WTC11 (cell line): Measurements from ENCODE around the gene MNT.

Experiments used
- E2F4 ChIP-seq: sonication (generic); formaldehyde crosslinking; IDR thresholded peaks from 2 replicates; pipeline ENCODE4 v1.8.1; 2022; ENCODE audit warnings: low read depth, mild to moderate bottlenecking, moderate library complexity, missing genetic modification reagents, borderline replicate concordance
- ELF4 ChIP-seq: sonication (generic); formaldehyde crosslinking; IDR thresholded peaks from 2 replicates; pipeline ENCODE4 v1.8.1; 2022; ENCODE audit warnings: low read depth, mild to moderate bottlenecking, moderate library complexity, missing genetic modification reagents
- FOXP1 ChIP-seq: sonication (generic); formaldehyde crosslinking; IDR thresholded peaks from 2 replicates; pipeline ENCODE4 v1.8.0; 2022; ENCODE audit warnings: missing genetic modification reagents, mild to moderate bottlenecking, moderate library complexity, borderline replicate concordance
- HMGXB4 ChIP-seq: sonication (generic); formaldehyde crosslinking; IDR thresholded peaks from 2 replicates; pipeline ENCODE4 v1.8.1; 2023; ENCODE audit warnings: mild to moderate bottlenecking, moderate library complexity, missing genetic modification reagents
- JAZF1 ChIP-seq: fragments of 250-450 bp; sonication (Bioruptor Pico); IDR thresholded peaks from 2 replicates; pipeline ENCODE4 v1.9.0; 2021; ENCODE audit warnings: moderate library complexity, mild to moderate bottlenecking, inconsistent platforms
- NFYB ChIP-seq: sonication (generic); formaldehyde crosslinking; conservative IDR thresholded peaks from 2 replicates; pipeline ENCODE4 v1.8.0; 2022; ENCODE audit warnings: low read depth, missing genetic modification reagents
- NR2C2 ChIP-seq: sonication (generic); formaldehyde crosslinking; IDR thresholded peaks from 2 replicates; pipeline ENCODE4 v1.8.0; 2022; ENCODE audit warnings: mild to moderate bottlenecking, missing genetic modification reagents
- PRDM15 ChIP-seq: sonication (generic); formaldehyde crosslinking; IDR thresholded peaks from 2 replicates; pipeline ENCODE4 v1.8.0; 2022; ENCODE audit warnings: missing genetic modification reagents
- RORB ChIP-seq: fragments of 250-450 bp; sonication (Bioruptor Pico); IDR thresholded peaks from 2 replicates; pipeline ENCODE4 v1.9.0; 2021; ENCODE audit warnings: mild to moderate bottlenecking
- TF ChIP-seq, protein P1 (sequence below): sonication (generic); formaldehyde crosslinking; IDR thresholded peaks from 2 replicates; pipeline ENCODE4 v1.8.1; 2023; ENCODE audit warnings: mild to moderate bottlenecking, missing genetic modification reagents, moderate library complexity
- TF ChIP-seq, protein P2 (sequence below): sonication (generic); formaldehyde crosslinking; IDR thresholded peaks from 2 replicates; pipeline ENCODE4 v1.8.0; 2022; ENCODE audit warnings: mild to moderate bottlenecking, missing genetic modification reagents
- TF ChIP-seq, protein P3 (sequence below): fragments of 200-600 bp; IDR thresholded peaks from 2 replicates; pipeline ENCODE4 v1.8.0; 2022; ENCODE audit warnings: antibody characterized with exemption
- TF ChIP-seq, protein P4 (sequence below): sonication (generic); formaldehyde crosslinking; IDR thresholded peaks from 2 replicates; pipeline ENCODE4 v1.8.0; 2023; ENCODE audit warnings: missing genetic modification reagents
- TF ChIP-seq, protein P5 (sequence below): sonication (generic); formaldehyde crosslinking; IDR thresholded peaks from 2 replicates; pipeline ENCODE4 v1.8.1; 2023; ENCODE audit warnings: mild to moderate bottlenecking, missing genetic modification reagents, moderate library complexity

DNA sequence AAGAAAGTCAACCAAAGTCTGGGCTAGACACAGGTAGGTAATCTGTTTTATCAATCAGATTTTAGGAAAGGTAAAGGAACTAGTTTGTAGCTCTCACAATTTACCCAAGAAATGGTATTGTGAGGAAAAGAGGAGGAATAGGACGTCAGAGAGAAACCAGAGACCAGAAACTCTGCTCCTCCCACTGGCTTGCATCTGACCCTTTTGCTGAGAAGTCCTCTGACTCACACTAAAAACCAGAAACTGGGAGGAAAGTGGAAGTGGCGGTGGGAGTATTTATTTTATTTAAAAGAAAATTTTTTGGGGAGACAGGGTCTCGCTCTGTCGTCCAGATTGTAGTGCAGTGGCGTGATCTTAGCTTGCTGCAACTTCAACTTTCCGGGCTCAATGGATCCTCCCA is 38.0 kb upstream of the MNT start:
- TF ChIP-seq FOXP1 (CRISPR knock-in tag) (no peak), JAZF1 (CRISPR knock-in tag) (no peak), E2F4 (CRISPR knock-in tag) (no peak), PRDM15 (CRISPR knock-in tag) (no peak), NR2C2 (CRISPR knock-in tag) (no peak), RORB (CRISPR knock-in tag) (no peak), HMGXB4 (no peak), NFYB (CRISPR knock-in tag) (no peak), ELF4 (CRISPR knock-in tag) (no peak)
- TF ChIP-seq, protein P1, sequence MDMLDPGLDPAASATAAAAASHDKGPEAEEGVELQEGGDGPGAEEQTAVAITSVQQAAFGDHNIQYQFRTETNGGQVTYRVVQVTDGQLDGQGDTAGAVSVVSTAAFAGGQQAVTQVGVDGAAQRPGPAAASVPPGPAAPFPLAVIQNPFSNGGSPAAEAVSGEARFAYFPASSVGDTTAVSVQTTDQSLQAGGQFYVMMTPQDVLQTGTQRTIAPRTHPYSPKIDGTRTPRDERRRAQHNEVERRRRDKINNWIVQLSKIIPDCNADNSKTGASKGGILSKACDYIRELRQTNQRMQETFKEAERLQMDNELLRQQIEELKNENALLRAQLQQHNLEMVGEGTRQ (CRISPR knock-in tag): no peak
- TF ChIP-seq, protein P2, sequence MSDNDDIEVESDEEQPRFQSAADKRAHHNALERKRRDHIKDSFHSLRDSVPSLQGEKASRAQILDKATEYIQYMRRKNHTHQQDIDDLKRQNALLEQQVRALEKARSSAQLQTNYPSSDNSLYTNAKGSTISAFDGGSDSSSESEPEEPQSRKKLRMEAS (CRISPR knock-in tag): no peak
- TF ChIP-seq, protein P3, sequence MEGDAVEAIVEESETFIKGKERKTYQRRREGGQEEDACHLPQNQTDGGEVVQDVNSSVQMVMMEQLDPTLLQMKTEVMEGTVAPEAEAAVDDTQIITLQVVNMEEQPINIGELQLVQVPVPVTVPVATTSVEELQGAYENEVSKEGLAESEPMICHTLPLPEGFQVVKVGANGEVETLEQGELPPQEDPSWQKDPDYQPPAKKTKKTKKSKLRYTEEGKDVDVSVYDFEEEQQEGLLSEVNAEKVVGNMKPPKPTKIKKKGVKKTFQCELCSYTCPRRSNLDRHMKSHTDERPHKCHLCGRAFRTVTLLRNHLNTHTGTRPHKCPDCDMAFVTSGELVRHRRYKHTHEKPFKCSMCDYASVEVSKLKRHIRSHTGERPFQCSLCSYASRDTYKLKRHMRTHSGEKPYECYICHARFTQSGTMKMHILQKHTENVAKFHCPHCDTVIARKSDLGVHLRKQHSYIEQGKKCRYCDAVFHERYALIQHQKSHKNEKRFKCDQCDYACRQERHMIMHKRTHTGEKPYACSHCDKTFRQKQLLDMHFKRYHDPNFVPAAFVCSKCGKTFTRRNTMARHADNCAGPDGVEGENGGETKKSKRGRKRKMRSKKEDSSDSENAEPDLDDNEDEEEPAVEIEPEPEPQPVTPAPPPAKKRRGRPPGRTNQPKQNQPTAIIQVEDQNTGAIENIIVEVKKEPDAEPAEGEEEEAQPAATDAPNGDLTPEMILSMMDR: no peak
- TF ChIP-seq, protein P4, sequence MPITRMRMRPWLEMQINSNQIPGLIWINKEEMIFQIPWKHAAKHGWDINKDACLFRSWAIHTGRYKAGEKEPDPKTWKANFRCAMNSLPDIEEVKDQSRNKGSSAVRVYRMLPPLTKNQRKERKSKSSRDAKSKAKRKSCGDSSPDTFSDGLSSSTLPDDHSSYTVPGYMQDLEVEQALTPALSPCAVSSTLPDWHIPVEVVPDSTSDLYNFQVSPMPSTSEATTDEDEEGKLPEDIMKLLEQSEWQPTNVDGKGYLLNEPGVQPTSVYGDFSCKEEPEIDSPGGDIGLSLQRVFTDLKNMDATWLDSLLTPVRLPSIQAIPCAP: no peak
- TF ChIP-seq, protein P5, sequence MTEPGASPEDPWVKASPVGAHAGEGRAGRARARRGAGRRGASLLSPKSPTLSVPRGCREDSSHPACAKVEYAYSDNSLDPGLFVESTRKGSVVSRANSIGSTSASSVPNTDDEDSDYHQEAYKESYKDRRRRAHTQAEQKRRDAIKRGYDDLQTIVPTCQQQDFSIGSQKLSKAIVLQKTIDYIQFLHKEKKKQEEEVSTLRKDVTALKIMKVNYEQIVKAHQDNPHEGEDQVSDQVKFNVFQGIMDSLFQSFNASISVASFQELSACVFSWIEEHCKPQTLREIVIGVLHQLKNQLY: no peak
